Epithelial cell of esophagus (primary cell): Measurements from ENCODE around the gene AWAT2.

ENCODE experiments used
- DNase-seq: peaks from one replicate; pipeline ENCODE4 v3.0.0; 2010; ENCODE audit warnings: low read depth
- H3K4me3 ChIP-seq: 2 replicates; pipeline ENCODE4 v1.5.1; 2011; ENCODE audit warnings: mild to moderate bottlenecking, low read length, control low read depth
- CTCF ChIP-seq: IDR thresholded peaks from 2 replicates; pipeline ENCODE4 v1.5.1; 2011; ENCODE audit warnings: low read depth, mild to moderate bottlenecking, low read length, control low read depth, inconsistent platforms; ENCODE audit not compliant: insufficient read depth; ENCODE audit errors: missing control alignments

AWAT2 gene

GRCh38 chrX:70054391-70054790 is 4.7 kb upstream of the AWAT2 start:
- DNase-seq, result no peak
- no peak overlapping the region for H3K4me3 ChIP-seq
- TF ChIP-seq CTCF, result no peak

GRCh38 chrX:70052895-70053615 is 3.3 kb upstream of the AWAT2 start:
- no peak overlapping the region for H3K4me3 ChIP-seq
- DNase-seq, result no peak
- TF ChIP-seq CTCF, result no peak

GRCh38 chrX:70049406-70049805 is 332 bp downstream of the AWAT2 start:
- H3K4me3 ChIP-seq, result no peak overlapping the region
- DNase-seq, result no peak
- TF ChIP-seq CTCF, result no peak

- no peak for TF ChIP-seq CTCF
- peak; percentile 21 for DNase-seq
Measured at GRCh38 chrX:70046978-70047377, 2.8 kb downstream of the AWAT2 start.

GRCh38 chrX:70044541-70045245 is 5.0 kb downstream of the AWAT2 start:
- no peak for TF ChIP-seq CTCF
- no peak overlapping the region for H3K4me3 ChIP-seq
- peak; percentile 16 for DNase-seq

More at GRCh38 chrX:70046978-70047377, 2.8 kb downstream of the AWAT2 start:
- H3K4me3 ChIP-seq, result no peak overlapping the region

GRCh38 chrX:70043685-70044084 is 6.1 kb downstream of the AWAT2 start:
- H3K4me3 ChIP-seq, result no peak overlapping the region
- no peak for TF ChIP-seq CTCF
- DNase-seq, result no peak
